ENCODE data around the gene RAD50.
"Not testable (repeated sequence)": the region's sequence is repeated elsewhere in the genome, so short reads cannot be mapped to it uniquely, and the experiment has no call there.

Gene RAD50

GRCh38 chr5:132677682-132678400 is 121.1 kb downstream of the RAD50 start:
- DNase-seq: no peak

GRCh38 chr5:132678735-132679134 is 122.0 kb downstream of the RAD50 start:
- DNase-seq: no peak

- no peak for DNase-seq
These were observed 122.4 kb downstream of the RAD50 start for GRCh38 chr5:132679166-132679565.

GRCh38 chr5:132679717-132680380 is 123.1 kb downstream of the RAD50 start:
- no peak for DNase-seq

- no peak for DNase-seq
These were observed 124.2 kb downstream of the RAD50 start for GRCh38 chr5:132680780-132681475.

- DNase-seq: no peak
These were observed 124.7 kb downstream of the RAD50 start for GRCh38 chr5:132681476-132681831.

GRCh38 chr5:132681983-132682382 is 125.2 kb downstream of the RAD50 start:
- DNase-seq: no peak

GRCh38 chr5:132684491-132684890 is 127.7 kb downstream of the RAD50 start:
- no peak for DNase-seq

- no peak for DNase-seq
These were observed 128.3 kb downstream of the RAD50 start for GRCh38 chr5:132684922-132685720.

GRCh38 chr5:132686193-132686592 is 129.4 kb downstream of the RAD50 start:
- DNase-seq: no peak

GRCh38 chr5:132687995-132688394 is 131.2 kb downstream of the RAD50 start:
- peak in 1 of 2 experiments; percentile 8 for DNase-seq

GRCh38 chr5:132688536-132689339 is 132.0 kb downstream of the RAD50 start:
- peak in 1 of 2 experiments; percentile 29 for DNase-seq

GRCh38 chr5:132689513-132689912 is 132.7 kb downstream of the RAD50 start:
- no peak for DNase-seq

GRCh38 chr5:132690156-132690555 is 133.4 kb downstream of the RAD50 start:
- DNase-seq: no peak

- DNase-seq: not testable (repeated sequence)
These were observed 135.2 kb downstream of the RAD50 start for GRCh38 chr5:132691755-132692631.

GRCh38 chr5:132692632-132692967 is 135.8 kb downstream of the RAD50 start:
- DNase-seq: no peak
